HepG2 (cell line): ENCODE results near the gene BABAM1. TPM values are rescaled to one million over a fixed set of nuclear protein-coding genes. Genes with fewer than 3 reads are reported as not detected.

ENCODE experiments used
- ELF3 ChIP-seq: IDR thresholded peaks from 2 replicates; pipeline ENCODE4 v1.6.1; 2016; ENCODE audit warnings: missing genetic modification reagents, missing compliant biosample characterization
- GZF1 ChIP-seq: sonication (generic); formaldehyde crosslinking; IDR thresholded peaks from 2 replicates; pipeline ENCODE4 v1.5.1; 2020; ENCODE audit warnings: mild to moderate bottlenecking, missing genetic modification reagents
- KLF16 ChIP-seq, 2 experiments: sonication (generic) in 1 of 2; formaldehyde crosslinking in 1 of 2; IDR thresholded peaks; 2 replicates each; pipeline versions ENCODE4 v1.6.1 to v1.8.0; 2016 to 2023; ENCODE audit warnings: missing genetic modification reagents in 2 of 2, missing compliant biosample characterization in 1 of 2
- MAZ ChIP-seq, 2 experiments: sonication (generic) in 1 of 2; formaldehyde crosslinking in 1 of 2; IDR thresholded peaks; 2 replicates each; pipeline versions ENCODE4 v1.5.0 to v1.6.1; 2012 to 2020; ENCODE audit warnings: low read depth in 2 of 2, mild to moderate bottlenecking in 2 of 2, borderline replicate concordance in 1 of 2, improper control_type of control experiment in 1 of 2, low read length in 1 of 2, missing genetic modification reagents in 1 of 2, moderate library complexity in 1 of 2
- NAIF1 ChIP-seq: sonication (generic); formaldehyde crosslinking; IDR thresholded peaks from 2 replicates; pipeline ENCODE4 v1.5.0; 2020; ENCODE audit warnings: mild to moderate bottlenecking, missing genetic modification reagents, borderline replicate concordance
- NCOA1 ChIP-seq: sonication (generic); formaldehyde crosslinking; IDR thresholded peaks from 2 replicates; pipeline ENCODE4 v1.9.0; 2021; ENCODE audit warnings: missing genetic modification reagents
- NFYB ChIP-seq: sonication (generic); formaldehyde crosslinking; IDR thresholded peaks from 2 replicates; pipeline ENCODE4 v1.4.0; 2020; ENCODE audit warnings: missing genetic modification reagents
- REPIN1 ChIP-seq: sonication (generic); formaldehyde crosslinking; IDR thresholded peaks from 2 replicates; pipeline ENCODE4 v1.8.0; 2022; ENCODE audit warnings: missing genetic modification reagents, low read depth, mild to moderate bottlenecking, borderline replicate concordance
- RNF2 ChIP-seq: fragments of 450-650 bp; conservative IDR thresholded peaks from 2 replicates; pipeline ENCODE4 v1.6.1; 2016; ENCODE audit warnings: low read depth
- SALL1 ChIP-seq: sonication (generic); formaldehyde crosslinking; IDR thresholded peaks from 2 replicates; pipeline ENCODE4 v1.8.0; 2022; ENCODE audit warnings: mild to moderate bottlenecking, missing genetic modification reagents
- SSRP1 ChIP-seq: IDR thresholded peaks from 2 replicates; pipeline ENCODE4 v1.6.1; 2016; ENCODE audit warnings: control low read depth
- XRCC5 ChIP-seq: fragments of 200-400 bp; formaldehyde crosslinking; optimal IDR thresholded peaks from 2 replicates; pipeline ENCODE3; 2017; ENCODE audit warnings: mild to moderate bottlenecking, low read length
- YY1 ChIP-seq: IDR thresholded peaks from 2 replicates; pipeline ENCODE4 v1.6.1; 2011; ENCODE audit warnings: low read length, low read depth, moderate library complexity, mild to moderate bottlenecking; ENCODE audit not compliant: insufficient read depth, insufficient replicate concordance
- ZFX ChIP-seq: sonication (generic); formaldehyde crosslinking; IDR thresholded peaks from 2 replicates; pipeline ENCODE4 v1.4.0; 2020; ENCODE audit warnings: mild to moderate bottlenecking, low read depth, missing genetic modification reagents, moderate library complexity
- ZNF350 ChIP-seq: sonication (generic); formaldehyde crosslinking; IDR thresholded peaks from 2 replicates; pipeline ENCODE4 v1.4.0; 2020; ENCODE audit warnings: mild to moderate bottlenecking, low read depth, missing genetic modification reagents, borderline replicate concordance
- ZNF777 ChIP-seq: sonication (generic); formaldehyde crosslinking; IDR thresholded peaks from 2 replicates; pipeline ENCODE4 v1.4.0; 2020; ENCODE audit warnings: missing genetic modification reagents
- polyA plus RNA-seq, 8 experiments: library from polyadenylated mRNA; depleted of rRNA in 3 of 8; stranded (reverse) in 7 of 8; unstranded in 1 of 8; fragments of >200 nt; fragmentation: Illumina TruSeq in 4 of 8; extraction: Trizol in 4 of 8; gene quantifications; 2 replicates each; pipeline versions ENCODE4 v1.2.1 to v1.2.3, GENCODE V29; 2011 to 2016; ENCODE audit warnings: low read depth in 4 of 8, missing spikeins in 1 of 8, mixed read lengths in 1 of 8; ENCODE audit not compliant: insufficient read depth in 1 of 8
- total RNA-seq, 5 experiments: library from RNA; depleted of rRNA; stranded (reverse); fragments of >200 nt; fragmentation: Illumina TruSeq; extraction: Trizol; gene quantifications; 2 replicates each; pipeline ENCODE4 v1.2.3, GENCODE V29; 2016; ENCODE audit warnings: low read depth in 1 of 5
- TF ChIP-seq, protein P1 (sequence below): sonication (generic); formaldehyde crosslinking; IDR thresholded peaks from 2 replicates; pipeline ENCODE4 v1.4.0; 2020; ENCODE audit warnings: missing genetic modification reagents
- TF ChIP-seq, protein P2 (sequence below): sonication (generic); formaldehyde crosslinking; IDR thresholded peaks from 2 replicates; pipeline ENCODE4 v1.4.0; 2020; ENCODE audit warnings: missing genetic modification reagents
- TF ChIP-seq, protein P3 (sequence below): sonication (generic); formaldehyde crosslinking; conservative IDR thresholded peaks from 2 replicates; pipeline ENCODE4 v1.8.1; 2023; ENCODE audit warnings: missing genetic modification reagents
- TF ChIP-seq, protein P4 (sequence below): sonication (generic); formaldehyde crosslinking; IDR thresholded peaks from 2 replicates; pipeline ENCODE4 v1.5.1; 2020; ENCODE audit warnings: mild to moderate bottlenecking, missing genetic modification reagents, moderate library complexity
- TF ChIP-seq, protein P5 (sequence below): sonication (generic); IDR thresholded peaks from 2 replicates; pipeline ENCODE4 v1.6.1; 2016; ENCODE audit warnings: low read depth, borderline replicate concordance

The BABAM1 gene
- total and polyA plus RNA-seq, 2 of the 13 experiments (the other 11 are each of a cell fraction or from before 2014, with no cell fraction given): 70.0 to 82.0 TPM

DNA sequence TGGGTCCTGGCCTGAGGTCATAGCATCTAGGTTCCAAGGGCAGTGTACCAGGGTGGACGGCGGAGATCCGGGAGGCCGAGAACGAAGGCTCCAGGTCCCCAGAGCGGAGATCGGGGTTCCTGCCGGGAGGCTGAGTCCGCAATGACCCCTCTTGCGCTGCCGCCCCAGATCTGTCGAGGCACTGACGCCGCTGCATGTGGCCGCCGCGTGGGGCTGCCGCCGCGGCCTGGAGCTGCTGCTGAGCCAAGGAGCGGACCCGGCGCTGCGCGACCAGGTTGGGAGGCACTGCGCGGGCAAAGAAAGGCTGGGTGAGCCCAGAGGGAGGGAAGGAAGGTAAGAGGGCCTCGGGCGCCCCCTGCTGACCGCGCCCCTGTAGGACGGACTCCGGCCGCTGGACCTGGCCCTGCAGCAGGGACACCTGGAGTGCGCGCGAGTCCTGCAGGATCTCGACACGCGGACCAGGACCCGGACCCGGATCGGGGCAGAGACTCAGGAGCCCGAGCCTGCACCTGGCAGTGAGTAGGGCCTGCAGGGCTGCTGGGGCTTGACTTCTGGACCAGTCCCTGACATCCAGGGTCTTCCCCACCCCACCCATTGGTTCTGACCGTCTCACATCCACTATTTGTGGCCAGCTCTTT lies 15.4 kb downstream of the BABAM1 start (continued):
- TF ChIP-seq, protein P1, sequence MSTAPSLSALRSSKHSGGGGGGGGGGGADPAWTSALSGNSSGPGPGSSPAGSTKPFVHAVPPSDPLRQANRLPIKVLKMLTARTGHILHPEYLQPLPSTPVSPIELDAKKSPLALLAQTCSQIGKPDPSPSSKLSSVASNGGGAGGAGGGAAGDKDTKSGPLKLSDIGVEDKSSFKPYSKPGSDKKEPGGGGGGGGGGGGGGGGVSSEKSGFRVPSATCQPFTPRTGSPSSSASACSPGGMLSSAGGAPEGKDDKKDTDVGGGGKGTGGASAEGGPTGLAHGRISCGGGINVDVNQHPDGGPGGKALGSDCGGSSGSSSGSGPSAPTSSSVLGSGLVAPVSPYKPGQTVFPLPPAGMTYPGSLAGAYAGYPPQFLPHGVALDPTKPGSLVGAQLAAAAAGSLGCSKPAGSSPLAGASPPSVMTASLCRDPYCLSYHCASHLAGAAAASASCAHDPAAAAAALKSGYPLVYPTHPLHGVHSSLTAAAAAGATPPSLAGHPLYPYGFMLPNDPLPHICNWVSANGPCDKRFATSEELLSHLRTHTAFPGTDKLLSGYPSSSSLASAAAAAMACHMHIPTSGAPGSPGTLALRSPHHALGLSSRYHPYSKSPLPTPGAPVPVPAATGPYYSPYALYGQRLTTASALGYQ (CRISPR knock-in tag): 0 out of 2 replicates have a peak, but pooled peaks have one; percentile 38
- TF ChIP-seq SSRP1 (CRISPR knock-in tag) (0 out of 2 replicates have a peak, but pooled peaks have one; percentile 63), GZF1 (CRISPR knock-in tag) (no peak), NCOA1 (peak; percentile 81; the same call in 1 of the 2 replicates), ZNF777 (CRISPR knock-in tag) (peak; percentile 30; the same call in 1 of the 2 replicates), YY1 (peak; percentile 48), REPIN1 (CRISPR knock-in tag) (peak; percentile 72; the same call in 1 of the 2 replicates), NFYB (CRISPR knock-in tag) (no peak), RNF2 (no peak), KLF16 (CRISPR knock-in tag; IDR thresholded peaks at IDR 0.05) (peak in 1 of 2 experiments; percentile 50; a peak in 1 of 4 replicates), MAZ (IDR thresholded peaks at IDR 0.05; ENCODE audit: borderline replicate concordance, low read depth, low read length) (peak; percentile 34; the same call in 1 of the 2 replicates), MAZ (CRISPR knock-in tag; IDR thresholded peaks at IDR 0.05; ENCODE audit: low read depth) (no peak), XRCC5 (peak; percentile 40), ELF3 (CRISPR knock-in tag) (peak; percentile 49; the same call in 1 of the 2 replicates), ZFX (peak; percentile 55; the same call in 1 of the 2 replicates), SALL1 (CRISPR knock-in tag) (peak; percentile 77), ZNF350 (CRISPR knock-in tag) (peak; percentile 62), NAIF1 (CRISPR knock-in tag) (no peak)
- TF ChIP-seq, protein P2, sequence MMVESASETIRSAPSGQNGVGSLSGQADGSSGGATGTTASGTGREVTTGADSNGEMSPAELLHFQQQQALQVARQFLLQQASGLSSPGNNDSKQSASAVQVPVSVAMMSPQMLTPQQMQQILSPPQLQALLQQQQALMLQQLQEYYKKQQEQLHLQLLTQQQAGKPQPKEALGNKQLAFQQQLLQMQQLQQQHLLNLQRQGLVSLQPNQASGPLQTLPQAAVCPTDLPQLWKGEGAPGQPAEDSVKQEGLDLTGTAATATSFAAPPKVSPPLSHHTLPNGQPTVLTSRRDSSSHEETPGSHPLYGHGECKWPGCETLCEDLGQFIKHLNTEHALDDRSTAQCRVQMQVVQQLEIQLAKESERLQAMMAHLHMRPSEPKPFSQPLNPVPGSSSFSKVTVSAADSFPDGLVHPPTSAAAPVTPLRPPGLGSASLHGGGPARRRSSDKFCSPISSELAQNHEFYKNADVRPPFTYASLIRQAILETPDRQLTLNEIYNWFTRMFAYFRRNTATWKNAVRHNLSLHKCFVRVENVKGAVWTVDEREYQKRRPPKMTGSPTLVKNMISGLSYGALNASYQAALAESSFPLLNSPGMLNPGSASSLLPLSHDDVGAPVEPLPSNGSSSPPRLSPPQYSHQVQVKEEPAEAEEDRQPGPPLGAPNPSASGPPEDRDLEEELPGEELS (CRISPR knock-in tag): 0 out of 2 replicates have a peak, but pooled peaks have one; percentile 13
- TF ChIP-seq, protein P3, sequence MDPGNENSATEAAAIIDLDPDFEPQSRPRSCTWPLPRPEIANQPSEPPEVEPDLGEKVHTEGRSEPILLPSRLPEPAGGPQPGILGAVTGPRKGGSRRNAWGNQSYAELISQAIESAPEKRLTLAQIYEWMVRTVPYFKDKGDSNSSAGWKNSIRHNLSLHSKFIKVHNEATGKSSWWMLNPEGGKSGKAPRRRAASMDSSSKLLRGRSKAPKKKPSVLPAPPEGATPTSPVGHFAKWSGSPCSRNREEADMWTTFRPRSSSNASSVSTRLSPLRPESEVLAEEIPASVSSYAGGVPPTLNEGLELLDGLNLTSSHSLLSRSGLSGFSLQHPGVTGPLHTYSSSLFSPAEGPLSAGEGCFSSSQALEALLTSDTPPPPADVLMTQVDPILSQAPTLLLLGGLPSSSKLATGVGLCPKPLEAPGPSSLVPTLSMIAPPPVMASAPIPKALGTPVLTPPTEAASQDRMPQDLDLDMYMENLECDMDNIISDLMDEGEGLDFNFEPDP: no peak
- TF ChIP-seq, protein P4, sequence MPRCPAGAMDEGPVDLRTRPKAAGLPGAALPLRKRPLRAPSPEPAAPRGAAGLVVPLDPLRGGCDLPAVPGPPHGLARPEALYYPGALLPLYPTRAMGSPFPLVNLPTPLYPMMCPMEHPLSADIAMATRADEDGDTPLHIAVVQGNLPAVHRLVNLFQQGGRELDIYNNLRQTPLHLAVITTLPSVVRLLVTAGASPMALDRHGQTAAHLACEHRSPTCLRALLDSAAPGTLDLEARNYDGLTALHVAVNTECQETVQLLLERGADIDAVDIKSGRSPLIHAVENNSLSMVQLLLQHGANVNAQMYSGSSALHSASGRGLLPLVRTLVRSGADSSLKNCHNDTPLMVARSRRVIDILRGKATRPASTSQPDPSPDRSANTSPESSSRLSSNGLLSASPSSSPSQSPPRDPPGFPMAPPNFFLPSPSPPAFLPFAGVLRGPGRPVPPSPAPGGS (CRISPR knock-in tag): peak; percentile 56; the same call in 1 of the 2 replicates
- TF ChIP-seq, protein P5, sequence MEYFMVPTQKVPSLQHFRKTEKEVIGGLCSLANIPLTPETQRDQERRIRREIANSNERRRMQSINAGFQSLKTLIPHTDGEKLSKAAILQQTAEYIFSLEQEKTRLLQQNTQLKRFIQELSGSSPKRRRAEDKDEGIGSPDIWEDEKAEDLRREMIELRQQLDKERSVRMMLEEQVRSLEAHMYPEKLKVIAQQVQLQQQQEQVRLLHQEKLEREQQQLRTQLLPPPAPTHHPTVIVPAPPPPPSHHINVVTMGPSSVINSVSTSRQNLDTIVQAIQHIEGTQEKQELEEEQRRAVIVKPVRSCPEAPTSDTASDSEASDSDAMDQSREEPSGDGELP: peak; percentile 38; the same call in 1 of the 2 replicates
